HS-27A (cell line): Measurements from ENCODE around the gene PFKFB3.

Source experiments
- DNase-seq: peaks from one replicate; pipeline ENCODE4 v3.0.0-alpha.2; 2012; ENCODE audit warnings: low read depth, missing footprints

Gene PFKFB3

GRCh38 chr10:6220418-6221191 lies 17.9 kb downstream of the PFKFB3 start:
- DNase-seq = no peak

- DNase-seq = no peak
Observed at GRCh38 chr10:6221192-6221940, 18.6 kb downstream of the PFKFB3 start.

GRCh38 chr10:6221971-6222751 lies 19.4 kb downstream of the PFKFB3 start:
- DNase-seq = no peak

GRCh38 chr10:6222755-6223154 lies 20.0 kb downstream of the PFKFB3 start:
- DNase-seq = no peak

- DNase-seq = no peak
Observed at GRCh38 chr10:6223981-6224380, 21.2 kb downstream of the PFKFB3 start.

GRCh38 chr10:6224781-6225180 lies 22.0 kb downstream of the PFKFB3 start:
- DNase-seq = no peak

GRCh38 chr10:6225263-6225814 lies 22.6 kb downstream of the PFKFB3 start:
- no peak for DNase-seq

- no peak for DNase-seq
Observed at GRCh38 chr10:6226216-6226615, 23.5 kb downstream of the PFKFB3 start.

GRCh38 chr10:6227346-6227745 lies 24.6 kb downstream of the PFKFB3 start:
- no peak for DNase-seq

GRCh38 chr10:6228010-6228511 lies 25.3 kb downstream of the PFKFB3 start:
- no peak for DNase-seq

GRCh38 chr10:6228647-6229046 lies 25.9 kb downstream of the PFKFB3 start:
- no peak for DNase-seq

- DNase-seq = no peak
Observed at GRCh38 chr10:6229290-6229689, 26.6 kb downstream of the PFKFB3 start.

- DNase-seq = no peak
Observed at GRCh38 chr10:6229746-6230145, 27.0 kb downstream of the PFKFB3 start.

- no peak for DNase-seq
Observed at GRCh38 chr10:6230315-6230714, 27.6 kb downstream of the PFKFB3 start.

GRCh38 chr10:6231146-6231545 lies 28.4 kb downstream of the PFKFB3 start:
- no peak for DNase-seq

- no peak for DNase-seq
Observed at GRCh38 chr10:6231730-6232129, 29.0 kb downstream of the PFKFB3 start.

- DNase-seq = no peak
Observed at GRCh38 chr10:6232225-6232807, 29.6 kb downstream of the PFKFB3 start.

GRCh38 chr10:6232846-6233724 lies 30.4 kb downstream of the PFKFB3 start:
- DNase-seq = no peak

GRCh38 chr10:6233725-6234277 lies 31.1 kb downstream of the PFKFB3 start:
- no peak for DNase-seq

GRCh38 chr10:6234371-6234770 lies 31.6 kb downstream of the PFKFB3 start:
- DNase-seq = no peak
